ENCODE data around the gene RBSN. TPM values are rescaled to one million over a fixed set of nuclear protein-coding genes. Genes with fewer than 3 reads are reported as not detected.
A peak's percentile ranks its signal among the peaks of the same experiment; 100 is the strongest.

The RBSN gene
- total RNA-seq, 2 donors from 2014 or later: 23.3 to 25.2 TPM

- Histone ChIP-seq H3K4me1 (ENCODE audit: control insufficient read depth, insufficient read depth, low read length) (no peaks in the 10 kb centered on the region), H3K9ac (ENCODE audit: extremely low read depth, low read length, poor library complexity, severe bottlenecking) (peak overlapping the region; percentile 61), H3K9me3 (ENCODE audit: control insufficient read depth, low read length) (no peaks in the 10 kb centered on the region), H3K36me3 (ENCODE audit: control insufficient read depth, insufficient read depth, low read length) (peaks cover 21% of the 10 kb centered on the region), H3K27ac (ENCODE audit: low read depth, low read length) (no peak overlapping the region), H3K4me3 (ENCODE audit: low read length) (peak overlapping the region; percentile 97), H3K27me3 (ENCODE audit: control insufficient read depth, insufficient read depth, low read length, poor library complexity, severe bottlenecking) (no peaks in the 10 kb centered on the region)
- 30 to 32% methylated on average over 16 to 19 of the region's 19 CpGs for WGBS, 2 experiments (ENCODE audit: insufficient coverage in 1 of 2, insufficient read length in 1 of 2)
- H3K36me3 Mint-ChIP-seq (ENCODE audit: low read depth): peaks cover 12% of the 10 kb centered on the region
- no peak for DNase-seq
- H3K27me3 Mint-ChIP-seq (ENCODE audit: insufficient read depth): peaks cover 5% of the 10 kb centered on the region
- TF ChIP-seq CTCF (conservative IDR thresholded peaks at IDR 0.05): no peak
- no peaks in the 10 kb centered on the region for H3K9me3 Mint-ChIP-seq
- peak overlapping the region; percentile 82 for H3K4me3 Mint-ChIP-seq
- H3K4me1 Mint-ChIP-seq: peaks cover 5% of the 10 kb centered on the region
- peak overlapping the region; percentile 64 for H3K27ac Mint-ChIP-seq
Measured at GRCh38 chr3:15099364-15100098, 583 bp upstream of the RBSN start.

DNA sequence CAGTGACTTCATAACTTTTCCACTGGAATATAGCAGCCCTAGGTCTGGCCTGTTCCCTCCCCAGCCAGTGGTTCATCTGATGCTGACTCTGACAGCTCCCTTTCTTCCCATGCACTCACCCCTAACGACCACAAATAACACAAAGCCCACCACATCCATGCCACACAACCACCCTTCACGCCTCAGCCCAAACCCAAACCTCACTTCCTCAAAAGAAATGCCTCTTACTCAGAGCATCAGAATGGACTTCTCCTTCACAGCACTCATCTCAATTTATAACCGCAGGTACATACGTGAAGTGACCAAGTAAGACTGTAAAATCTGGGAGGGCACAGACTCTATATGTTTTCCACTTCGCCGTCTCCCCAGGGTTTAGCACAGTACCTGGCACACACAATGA, 1.1 kb downstream of the RBSN start:
- no peak for DNase-seq
- peak overlapping the region; percentile 77 for H3K9ac ChIP-seq (ENCODE audit: extremely low read depth, low read length, poor library complexity, severe bottlenecking)
- H3K27ac ChIP-seq (ENCODE audit: low read depth, low read length): no peak overlapping the region
- no peaks in the 10 kb centered on the region for H3K9me3 ChIP-seq (ENCODE audit: control insufficient read depth, low read length)
- peaks cover 20% of the 10 kb centered on the region for H3K36me3 Mint-ChIP-seq (ENCODE audit: low read depth)
- H3K4me1 Mint-ChIP-seq: peaks cover 5% of the 10 kb centered on the region
- TF ChIP-seq CTCF (conservative IDR thresholded peaks at IDR 0.05): no peak
- no peaks in the 10 kb centered on the region for H3K4me1 ChIP-seq (ENCODE audit: control insufficient read depth, insufficient read depth, low read length)
- peak overlapping the region; percentile 82 for H3K4me3 Mint-ChIP-seq
- H3K27ac Mint-ChIP-seq: peak overlapping the region; percentile 42
- peaks cover 35% of the 10 kb centered on the region for H3K36me3 ChIP-seq (ENCODE audit: control insufficient read depth, insufficient read depth, low read length)
- no peaks in the 10 kb centered on the region for H3K27me3 ChIP-seq (ENCODE audit: control insufficient read depth, insufficient read depth, low read length, poor library complexity, severe bottlenecking)
- H3K4me3 ChIP-seq (ENCODE audit: low read length): peak overlapping the region; percentile 97
- 71 to 73% methylated on average over 6 of the region's 6 CpGs for WGBS, 2 experiments (ENCODE audit: insufficient coverage in 1 of 2, insufficient read length in 1 of 2)
- H3K27me3 Mint-ChIP-seq (ENCODE audit: insufficient read depth): peaks cover 5% of the 10 kb centered on the region
- no peaks in the 10 kb centered on the region for H3K9me3 Mint-ChIP-seq

DNA sequence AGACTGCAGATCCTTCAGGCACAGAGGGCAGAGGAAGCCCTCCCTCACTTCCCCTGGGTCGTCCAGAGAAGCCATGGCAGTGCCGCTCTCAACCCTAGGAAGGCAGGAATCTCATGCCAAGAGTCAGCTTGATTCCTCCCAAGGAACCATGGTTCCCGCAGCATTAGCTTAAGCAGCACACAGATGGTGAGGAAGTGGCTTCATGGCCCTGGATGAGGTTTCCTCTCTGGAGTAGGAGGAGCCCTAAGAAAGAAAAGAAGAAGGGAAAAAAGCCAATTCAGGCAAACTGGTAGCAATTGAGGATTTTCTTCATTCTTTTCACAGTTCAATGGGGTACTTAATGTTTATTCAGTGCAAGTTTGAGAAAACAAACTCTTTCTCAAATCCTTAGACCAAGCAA, 2.9 kb downstream of the RBSN start:
- TF ChIP-seq CTCF (conservative IDR thresholded peaks at IDR 0.05): no peak
- Mint-ChIP-seq H3K4me1 (peaks cover 5% of the 10 kb centered on the region), H3K27me3 (ENCODE audit: insufficient read depth) (peaks cover 2% of the 10 kb centered on the region), H3K27ac (no peak overlapping the region), H3K9me3 (no peaks in the 10 kb centered on the region), H3K4me3 (no peak overlapping the region), H3K36me3 (ENCODE audit: low read depth) (peaks cover 20% of the 10 kb centered on the region)
- no peaks in the 10 kb centered on the region for H3K27me3 ChIP-seq (ENCODE audit: control insufficient read depth, insufficient read depth, low read length, poor library complexity, severe bottlenecking)
- DNase-seq: no peak
- 88 to 100% methylated on average over 3 of the region's 3 CpGs for WGBS, 2 experiments (ENCODE audit: insufficient coverage in 1 of 2, insufficient read length in 1 of 2)
- no peak overlapping the region for H3K9ac ChIP-seq (ENCODE audit: extremely low read depth, low read length, poor library complexity, severe bottlenecking)
- peaks cover 43% of the 10 kb centered on the region for H3K36me3 ChIP-seq (ENCODE audit: control insufficient read depth, insufficient read depth, low read length)
- no peak overlapping the region for H3K4me3 ChIP-seq (ENCODE audit: low read length)
- H3K27ac ChIP-seq (ENCODE audit: low read depth, low read length): no peak overlapping the region
- H3K9me3 ChIP-seq (ENCODE audit: control insufficient read depth, low read length): no peaks in the 10 kb centered on the region
- no peaks in the 10 kb centered on the region for H3K4me1 ChIP-seq (ENCODE audit: control insufficient read depth, insufficient read depth, low read length)
